Activated T-helper 1 cell treated with anti-CD3 and anti-CD28 coated beads, Interleukin-12 subunit alpha, Interleukin-12 subunit beta, Interleukin-2, Interleukin-4 antibody, amounts not matched to agents 30 ng/mL and 10 ng/mL and 1 ng/mL, durations not matched to agents 14 hours and 24 hours and 36 hours (primary cell): ENCODE results near the gene PLEKHA7. TPM values are rescaled to one million over a fixed set of nuclear protein-coding genes. Genes with fewer than 3 reads are reported as not detected.

Experiments
- DNase-seq: peaks from one replicate; pipeline ENCODE4 v3.0.0; 2021; ENCODE audit warnings: low spot score
- H3K27ac Mint-ChIP-seq: one replicate; pipeline ENCODE4 v1.8.0; 2021; ENCODE audit warnings: mild to moderate bottlenecking, mixed read lengths
- H3K27me3 Mint-ChIP-seq: one replicate; pipeline ENCODE4 v1.8.0; 2022; ENCODE audit warnings: mild to moderate bottlenecking, moderate library complexity, mixed read lengths; ENCODE audit not compliant: insufficient read depth
- H3K36me3 Mint-ChIP-seq: one replicate; pipeline ENCODE4 v1.8.0; 2021; ENCODE audit warnings: low read depth, mixed read lengths
- H3K4me1 Mint-ChIP-seq: one replicate; pipeline ENCODE4 v1.8.0; 2021; ENCODE audit warnings: low read depth, mixed read lengths
- H3K4me3 Mint-ChIP-seq: one replicate; pipeline ENCODE4 v1.8.0; 2021; ENCODE audit warnings: mild to moderate bottlenecking, moderate library complexity, mixed read lengths
- H3K9me3 Mint-ChIP-seq: one replicate; pipeline ENCODE4 v1.8.0; 2021; ENCODE audit warnings: mixed read lengths
- intact Hi-C: fragments of 100-400 bp; cut with micrococcal nuclease; formaldehyde crosslinking; loops from one replicate; pipeline ENCODE4 v1.15.1; 2024
- total RNA-seq: library from RNA; stranded (reverse); gene quantifications from 2 replicates; pipeline ENCODE4 v1.2.3, GENCODE V29; 2022

The PLEKHA7 gene
- total RNA-seq, 1 donor from 2014 or later: 10.3 TPM

DNA sequence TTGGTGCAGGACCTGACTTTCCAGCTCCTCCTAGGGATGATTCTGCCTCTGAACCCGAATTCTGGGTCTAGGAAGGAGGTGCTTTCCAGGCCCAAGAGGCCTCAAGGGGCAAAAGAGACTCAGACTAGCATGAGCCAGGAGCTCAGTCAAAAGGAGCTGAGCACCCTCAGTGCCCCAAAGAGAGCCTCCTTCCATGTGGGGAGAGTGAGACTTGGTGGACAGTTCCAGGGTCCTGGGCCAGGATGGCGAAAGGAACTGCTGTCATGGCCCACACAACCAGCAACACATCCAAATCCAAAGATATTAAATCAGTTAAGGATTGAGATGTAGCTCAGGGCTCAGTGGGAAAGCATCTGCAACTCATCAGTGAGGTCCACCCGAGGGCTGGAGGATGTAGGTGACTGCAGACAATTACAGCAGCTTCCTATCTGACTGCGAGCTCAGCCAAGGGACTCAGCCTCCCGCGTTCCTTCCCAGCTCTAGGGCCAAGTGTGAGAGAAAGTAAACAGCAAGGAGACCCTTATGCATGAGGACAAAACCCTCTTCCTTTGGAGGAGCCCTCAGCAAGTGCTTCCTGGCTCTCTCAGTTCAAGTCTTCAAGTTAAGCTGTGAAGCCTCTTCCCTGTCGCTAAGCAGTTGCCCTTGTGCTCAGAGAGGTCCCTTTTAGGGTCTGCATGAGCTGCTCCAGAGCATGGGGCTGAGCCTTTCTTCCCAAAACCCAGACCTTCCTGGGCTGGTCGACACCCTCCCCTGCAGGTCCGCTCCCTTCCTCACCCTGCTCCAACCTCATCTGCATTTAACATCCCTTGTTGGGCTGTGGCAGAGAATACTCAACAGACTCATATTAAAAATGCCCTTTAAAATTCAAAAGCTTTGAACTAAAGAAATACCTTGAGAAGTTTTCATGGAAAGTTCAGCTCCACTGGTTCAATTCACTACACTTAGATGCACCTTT is 240.0 kb downstream of the PLEKHA7 start:
- intact Hi-C loops: no loop called here
- Mint-ChIP-seq H3K27me3 (peaks cover 8% of the 10 kb centered on the region), H3K36me3 (no peaks in the 10 kb centered on the region), H3K9me3 (no peaks in the 10 kb centered on the region), H3K4me1 (no peaks in the 10 kb centered on the region), H3K27ac (no peak overlapping the region), H3K4me3 (no peak overlapping the region)
- DNase-seq: no peak

DNA sequence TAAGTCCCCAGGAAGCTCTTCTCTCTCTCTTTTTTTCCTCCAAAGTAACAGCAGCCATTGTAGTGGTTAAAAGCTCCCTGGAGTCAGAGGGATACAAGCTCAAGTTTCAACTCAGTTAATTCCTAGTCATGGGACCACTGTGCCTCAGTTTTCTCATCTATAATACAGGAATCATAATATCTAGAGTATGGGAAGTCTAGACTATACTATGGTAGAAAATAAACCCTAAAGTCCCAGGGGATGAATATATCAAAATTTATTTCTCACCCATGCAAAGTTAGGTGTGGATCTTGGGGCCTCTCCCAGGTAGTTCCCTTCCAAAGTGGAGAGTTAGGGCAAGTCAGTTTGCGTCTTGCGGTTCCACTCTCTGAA is 242.1 kb downstream of the PLEKHA7 start:
- Mint-ChIP-seq H3K4me3 (no peak overlapping the region), H3K9me3 (no peaks in the 10 kb centered on the region), H3K27ac (no peak overlapping the region), H3K4me1 (no peaks in the 10 kb centered on the region), H3K36me3 (no peaks in the 10 kb centered on the region), H3K27me3 (peaks cover 8% of the 10 kb centered on the region)
- no peak for DNase-seq
- intact Hi-C loops: no loop called here

DNA sequence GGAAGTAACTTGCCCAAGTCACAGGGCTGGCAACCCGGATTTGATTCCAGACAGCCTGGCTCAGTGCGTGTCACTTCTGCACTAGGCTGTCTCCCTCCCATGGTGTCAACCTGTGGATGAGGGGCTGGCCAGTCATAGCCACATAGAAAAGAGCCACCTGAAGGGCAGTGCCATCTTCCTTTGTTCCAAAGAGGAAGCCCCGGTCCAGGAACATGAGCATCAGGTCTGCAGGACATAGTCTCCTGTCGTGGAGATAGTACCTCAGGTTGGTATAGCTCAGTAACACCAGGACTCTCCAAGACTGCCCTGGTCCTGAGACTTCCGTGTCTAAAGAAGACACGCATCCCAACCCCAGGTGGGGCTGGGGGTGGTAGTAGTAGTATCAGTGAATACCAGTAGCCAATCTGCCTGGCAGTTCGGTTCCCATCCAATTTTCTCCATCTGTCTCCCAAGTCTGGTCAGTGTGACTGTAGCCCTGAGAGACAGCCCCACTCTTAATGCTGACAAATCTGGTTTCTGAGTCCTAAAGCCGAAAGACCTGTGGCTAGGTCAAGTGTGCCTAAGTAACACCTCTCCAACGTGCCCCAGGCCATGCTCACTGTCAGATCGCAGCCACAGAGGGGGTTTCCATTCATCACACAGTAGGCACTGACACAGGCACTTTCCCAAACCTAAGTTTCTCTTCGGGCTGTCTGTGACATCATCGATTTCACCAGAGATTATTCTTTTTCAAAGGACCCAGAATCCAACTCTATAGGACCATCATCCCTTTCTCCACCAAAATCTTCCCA is 242.7 kb downstream of the PLEKHA7 start:
- Mint-ChIP-seq H3K9me3 (no peaks in the 10 kb centered on the region), H3K36me3 (no peaks in the 10 kb centered on the region), H3K27ac (no peak overlapping the region), H3K4me3 (no peak overlapping the region), H3K27me3 (peaks cover 8% of the 10 kb centered on the region), H3K4me1 (no peaks in the 10 kb centered on the region)
- no peak for DNase-seq
- intact Hi-C loops: no loop called here

DNA sequence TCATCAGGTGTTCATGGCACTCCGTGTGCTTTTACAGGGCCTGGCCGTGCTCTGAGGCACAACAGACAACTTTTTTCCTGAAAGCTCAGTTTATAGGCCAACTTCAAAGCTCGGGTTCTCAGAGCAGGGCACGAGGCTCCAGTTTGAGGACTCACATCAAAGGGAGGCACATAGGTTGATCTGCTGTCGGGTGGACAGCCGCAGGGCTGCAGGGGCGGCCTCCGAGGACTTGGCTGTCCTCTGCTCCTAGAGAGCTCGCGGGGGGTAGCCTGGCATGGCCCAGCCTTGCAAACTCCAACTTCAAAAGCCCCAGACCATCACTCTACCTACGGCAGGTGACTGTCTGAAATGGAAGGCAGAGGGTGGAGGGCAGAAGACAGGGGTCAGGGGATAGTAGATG is 244.2 kb downstream of the PLEKHA7 start:
- no peaks in the 10 kb centered on the region for H3K4me1 Mint-ChIP-seq
- no peaks in the 10 kb centered on the region for H3K9me3 Mint-ChIP-seq
- no peak overlapping the region for H3K27ac Mint-ChIP-seq
- no peak for DNase-seq
- no peak overlapping the region for H3K4me3 Mint-ChIP-seq
- no peaks in the 10 kb centered on the region for H3K36me3 Mint-ChIP-seq
- H3K27me3 Mint-ChIP-seq: peaks cover 13% of the 10 kb centered on the region
- intact Hi-C loops: no loop called here

DNA sequence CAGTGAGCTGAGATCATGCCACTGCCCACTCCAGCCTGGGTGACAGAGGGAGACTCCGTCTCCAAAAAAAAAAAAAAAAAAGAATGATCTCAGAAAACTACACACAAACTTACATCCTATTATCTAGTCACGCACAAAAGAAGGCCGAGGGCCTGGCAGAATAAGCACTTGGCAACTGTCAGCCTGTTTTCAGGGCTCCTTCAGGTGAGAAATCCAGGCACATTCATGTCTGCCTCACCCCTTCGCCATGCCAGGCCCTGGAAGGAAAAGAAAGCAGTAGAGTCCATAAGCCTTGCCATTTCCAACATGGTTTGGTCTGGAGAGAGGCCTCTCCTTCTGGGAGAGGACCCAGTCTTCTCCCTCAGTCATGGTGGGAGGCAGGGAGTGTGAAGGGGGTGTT is 244.8 kb downstream of the PLEKHA7 start:
- DNase-seq: no peak
- no peaks in the 10 kb centered on the region for H3K4me1 Mint-ChIP-seq
- intact Hi-C loops: no loop called here
- H3K9me3 Mint-ChIP-seq: no peaks in the 10 kb centered on the region
- H3K27ac Mint-ChIP-seq: no peak overlapping the region
- H3K4me3 Mint-ChIP-seq: no peak overlapping the region
- H3K27me3 Mint-ChIP-seq: peaks cover 12% of the 10 kb centered on the region
- no peaks in the 10 kb centered on the region for H3K36me3 Mint-ChIP-seq

DNA sequence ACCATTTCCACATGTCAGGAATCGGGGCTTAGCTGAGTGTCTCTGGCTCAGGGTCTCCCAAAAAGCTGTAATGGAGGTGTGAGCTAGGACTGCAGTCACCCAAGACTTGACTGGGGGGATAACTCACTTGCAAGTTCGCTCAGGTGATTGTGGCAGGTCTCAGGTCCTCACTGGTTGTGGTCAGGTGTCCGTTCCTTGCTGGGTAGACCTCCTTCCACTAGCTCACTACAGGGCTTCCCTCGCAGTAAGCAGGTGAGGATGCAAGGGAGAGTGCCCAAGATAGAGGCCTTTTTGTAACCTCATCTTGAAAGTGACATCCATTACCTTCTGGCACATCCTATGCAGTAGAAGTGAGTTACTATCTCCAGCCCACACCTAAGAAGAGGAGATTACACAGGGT is 246.3 kb downstream of the PLEKHA7 start:
- Mint-ChIP-seq H3K27ac (no peak overlapping the region), H3K4me3 (no peak overlapping the region), H3K27me3 (peaks cover 12% of the 10 kb centered on the region), H3K36me3 (no peaks in the 10 kb centered on the region), H3K4me1 (no peaks in the 10 kb centered on the region), H3K9me3 (no peaks in the 10 kb centered on the region)
- DNase-seq: no peak
- intact Hi-C loops: no loop called here

DNA sequence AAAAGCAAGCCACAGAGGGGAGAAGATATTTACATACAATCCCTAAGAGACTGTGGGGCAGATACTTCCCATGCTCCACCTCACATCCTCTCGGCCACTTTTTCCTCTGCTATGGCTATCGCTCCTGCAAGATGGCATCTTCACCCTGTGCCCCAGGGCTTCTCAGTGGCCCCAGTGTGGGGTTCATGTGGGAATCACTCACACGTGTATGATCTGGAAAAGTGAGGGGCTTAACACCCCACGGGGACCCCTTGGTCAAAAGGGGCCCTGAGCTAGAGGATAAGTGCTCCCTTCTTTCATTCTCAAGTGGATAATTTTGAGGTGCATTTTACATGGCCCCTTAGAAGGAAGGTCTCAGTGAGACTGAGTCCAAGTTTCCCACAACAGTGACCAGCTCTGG is 247.1 kb downstream of the PLEKHA7 start:
- no peaks in the 10 kb centered on the region for H3K9me3 Mint-ChIP-seq
- no peaks in the 10 kb centered on the region for H3K36me3 Mint-ChIP-seq
- H3K27me3 Mint-ChIP-seq: peaks cover 12% of the 10 kb centered on the region
- intact Hi-C loops: no loop called here
- DNase-seq: no peak
- no peaks in the 10 kb centered on the region for H3K4me1 Mint-ChIP-seq
- H3K4me3 Mint-ChIP-seq: no peak overlapping the region
- H3K27ac Mint-ChIP-seq: no peak overlapping the region

DNA sequence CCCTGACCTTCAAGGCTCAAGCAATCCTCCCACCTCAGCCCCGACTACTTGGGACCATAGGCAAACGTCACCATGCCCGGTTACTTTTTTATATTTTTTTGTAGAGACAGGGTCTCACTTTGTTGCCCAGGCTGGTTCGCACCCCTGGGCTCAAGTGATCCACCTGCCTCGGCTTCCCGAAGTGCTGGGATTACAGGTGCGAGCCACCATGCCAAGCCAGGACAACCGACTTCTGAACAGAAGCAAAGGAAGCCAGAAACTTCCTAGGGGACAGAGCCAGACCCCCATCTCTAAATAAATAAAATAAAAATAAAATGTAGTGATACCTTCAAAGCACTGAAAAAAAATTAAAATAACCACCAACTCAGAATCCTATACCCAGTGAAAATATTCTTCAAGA is 249.3 kb downstream of the PLEKHA7 start:
- Mint-ChIP-seq H3K36me3 (no peaks in the 10 kb centered on the region), H3K9me3 (no peaks in the 10 kb centered on the region), H3K4me3 (no peak overlapping the region), H3K27me3 (peaks cover 7% of the 10 kb centered on the region), H3K4me1 (peaks cover 2% of the 10 kb centered on the region), H3K27ac (no peak overlapping the region)
- intact Hi-C loops: no loop called here
- no peak for DNase-seq

DNA sequence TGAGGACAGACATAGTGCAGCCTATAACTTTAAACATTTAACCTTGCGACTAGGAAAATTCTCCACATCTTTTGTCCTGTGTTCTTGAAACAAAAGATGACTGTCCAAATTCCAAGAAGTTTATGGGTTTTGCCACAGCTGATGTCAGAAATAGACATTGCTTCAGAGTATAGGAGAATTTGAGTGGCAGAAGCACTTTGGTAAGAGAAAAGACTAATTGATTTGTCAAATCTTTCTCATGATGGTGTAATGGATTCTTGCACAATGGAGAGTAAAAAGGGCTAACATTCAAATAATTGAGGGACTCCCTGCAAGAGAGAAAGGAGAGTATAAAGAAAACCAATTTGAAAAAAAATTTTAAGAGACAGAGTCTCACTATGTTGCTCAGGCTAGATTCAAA is 250.5 kb downstream of the PLEKHA7 start:
- Mint-ChIP-seq H3K4me1 (peaks cover 10% of the 10 kb centered on the region), H3K27ac (no peak overlapping the region), H3K4me3 (no peak overlapping the region), H3K36me3 (peaks cover 6% of the 10 kb centered on the region), H3K27me3 (peaks cover 6% of the 10 kb centered on the region), H3K9me3 (no peaks in the 10 kb centered on the region)
- intact Hi-C loops: no loop called here
- no peak for DNase-seq

DNA sequence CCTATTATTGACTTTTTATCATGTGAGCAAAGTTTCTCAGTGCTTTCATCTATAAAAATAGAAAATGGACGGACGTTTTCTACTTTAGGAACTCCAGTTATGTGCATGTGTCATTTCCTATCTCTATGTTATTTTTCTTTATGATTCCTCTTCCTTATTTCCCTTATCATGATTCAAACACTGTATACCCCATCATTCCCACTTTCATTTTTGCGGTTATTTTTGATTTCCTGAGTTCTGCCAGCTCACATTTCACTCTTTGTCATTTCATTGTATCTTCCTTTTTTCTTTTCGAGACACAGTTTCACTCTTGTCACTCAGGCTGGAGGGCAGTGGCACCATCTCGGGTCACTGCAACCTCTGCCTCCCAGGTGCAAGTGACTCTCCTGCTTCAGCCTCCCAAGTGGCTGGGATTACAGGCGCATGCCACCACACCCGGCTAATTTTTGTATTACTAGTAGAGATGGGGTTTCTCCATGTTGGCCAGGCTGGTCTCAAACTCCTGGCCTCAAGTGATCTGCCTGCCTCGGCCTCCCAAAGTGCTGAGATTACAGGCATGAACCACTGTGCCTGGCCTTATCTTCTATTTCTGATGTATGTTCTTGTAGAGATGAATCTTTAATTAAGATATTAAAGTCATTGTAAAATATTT is 254.2 kb downstream of the PLEKHA7 start:
- intact Hi-C loops: no loop called here
- H3K4me1 Mint-ChIP-seq: peaks cover 10% of the 10 kb centered on the region
- no peak overlapping the region for H3K4me3 Mint-ChIP-seq
- H3K36me3 Mint-ChIP-seq: peaks cover 24% of the 10 kb centered on the region
- no peak overlapping the region for H3K27ac Mint-ChIP-seq
- no peaks in the 10 kb centered on the region for H3K27me3 Mint-ChIP-seq
- H3K9me3 Mint-ChIP-seq: no peaks in the 10 kb centered on the region
- no peak for DNase-seq

DNA sequence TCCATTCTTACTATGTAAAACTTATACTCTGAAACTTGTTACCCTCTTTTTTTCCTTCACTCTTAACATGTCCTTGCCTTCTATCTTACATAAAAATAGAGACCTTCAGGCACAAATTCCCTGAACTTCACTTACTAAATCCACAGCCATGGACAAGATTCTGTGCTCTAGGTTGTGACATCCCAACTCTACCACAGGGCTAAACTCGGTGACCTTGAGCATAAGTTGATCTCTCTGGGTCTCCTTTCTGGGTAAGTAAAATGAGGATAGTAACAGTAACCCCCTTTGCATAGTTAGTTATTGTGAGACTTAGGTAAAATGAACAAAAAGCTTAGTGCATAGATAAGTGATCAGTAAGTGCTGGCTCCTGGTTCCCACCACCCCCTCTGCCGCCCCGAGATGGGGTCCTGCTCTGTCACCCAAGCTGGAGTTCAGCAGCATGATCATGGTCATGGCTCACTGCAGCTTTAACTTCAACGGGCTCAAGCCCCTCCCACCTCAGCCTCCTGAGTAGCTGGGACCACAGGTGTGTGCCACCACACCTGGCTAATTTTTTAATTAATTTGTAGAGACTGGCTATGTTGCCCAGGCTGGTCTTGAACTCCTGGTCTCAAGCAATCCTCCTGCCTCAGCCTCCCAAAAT is 255.7 kb downstream of the PLEKHA7 start:
- intact Hi-C loops: no loop called here
- H3K4me3 Mint-ChIP-seq: no peak overlapping the region
- no peaks in the 10 kb centered on the region for H3K27me3 Mint-ChIP-seq
- no peak for DNase-seq
- peaks cover 32% of the 10 kb centered on the region for H3K36me3 Mint-ChIP-seq
- H3K27ac Mint-ChIP-seq: no peak overlapping the region
- H3K9me3 Mint-ChIP-seq: no peaks in the 10 kb centered on the region
- peaks cover 10% of the 10 kb centered on the region for H3K4me1 Mint-ChIP-seq

DNA sequence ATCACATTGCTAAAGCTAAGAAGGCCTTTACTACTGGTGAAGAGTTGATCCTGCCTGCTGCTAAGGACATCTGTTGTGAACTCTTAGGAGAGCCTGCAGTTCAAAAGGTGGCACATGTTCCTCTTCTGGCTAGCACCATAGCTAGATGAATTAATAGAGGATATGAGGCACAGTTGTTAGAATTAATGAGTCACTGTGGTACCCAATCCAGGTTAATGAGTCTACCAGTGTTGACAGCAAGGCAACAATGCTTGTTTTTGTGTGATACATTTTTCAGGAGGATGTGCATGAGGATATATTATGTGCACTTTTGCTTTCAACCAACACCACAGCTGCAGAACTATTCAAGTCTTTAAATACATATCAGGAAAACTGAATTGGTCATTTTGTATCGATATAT is 263.8 kb downstream of the PLEKHA7 start:
- intact Hi-C loops: no loop called here
- Mint-ChIP-seq H3K27me3 (no peaks in the 10 kb centered on the region), H3K4me3 (no peak overlapping the region), H3K4me1 (peaks cover 31% of the 10 kb centered on the region), H3K27ac (peak overlapping the region; percentile 18), H3K36me3 (peaks cover 63% of the 10 kb centered on the region), H3K9me3 (no peaks in the 10 kb centered on the region)
- DNase-seq: no peak
